RWPE2 (cell line): Measurements from ENCODE around the gene ZBTB46.
"Not testable (repeated sequence)": the region's sequence is repeated elsewhere in the genome, so short reads cannot be mapped to it uniquely, and the experiment has no call there.

ENCODE experiments used
- ATAC-seq: fragments of 200-7000 bp; cut with Tn5 transposase; 3 replicates; pipeline ENCODE4 v1.9.1; 2021; ENCODE audit warnings: low read depth
- DNase-seq: peaks from one replicate; pipeline ENCODE4 v3.0.0-alpha.2; 2020; ENCODE audit warnings: low spot score
- H3K27ac ChIP-seq: fragments of 450-650 bp; 2 replicates; pipeline ENCODE4 v1.5.1; 2017; ENCODE audit warnings: mild to moderate bottlenecking; ENCODE audit not compliant: poor library complexity, severe bottlenecking
- H3K27me3 ChIP-seq: fragments of 250-450 bp; sonication (Bioruptor Pico); 2 replicates; pipeline ENCODE4 v1.5.1; 2021; ENCODE audit warnings: mild to moderate bottlenecking, moderate library complexity; ENCODE audit not compliant: insufficient read depth, poor library complexity, severe bottlenecking
- H3K36me3 ChIP-seq: fragments of 250-450 bp; sonication (Bioruptor Pico); 2 replicates; pipeline ENCODE4 v1.5.1; 2020; ENCODE audit warnings: low read depth, mild to moderate bottlenecking, moderate library complexity
- H3K4me1 ChIP-seq: fragments of 250-450 bp; sonication (Bioruptor Pico); 2 replicates; pipeline ENCODE4 v1.5.1; 2021; ENCODE audit warnings: mild to moderate bottlenecking, moderate library complexity; ENCODE audit not compliant: insufficient read depth, poor library complexity, severe bottlenecking
- H3K4me3 ChIP-seq: fragments of 250-450 bp; sonication (Bioruptor Pico); 2 replicates; pipeline ENCODE4 v1.5.1; 2021; ENCODE audit warnings: mild to moderate bottlenecking, moderate library complexity; ENCODE audit not compliant: severe bottlenecking
- H3K9me3 ChIP-seq: fragments of 250-450 bp; sonication (Bioruptor Pico); 2 replicates; pipeline ENCODE4 v1.5.1; 2021; ENCODE audit warnings: mild to moderate bottlenecking, moderate library complexity; ENCODE audit not compliant: severe bottlenecking
- CTCF ChIP-seq: fragments of 450-650 bp; IDR thresholded peaks from one replicate; pipeline ENCODE4 v1.5.1; 2017; ENCODE audit warnings: mild to moderate bottlenecking, moderate library complexity; ENCODE audit not compliant: poor library complexity, severe bottlenecking

The ZBTB46 gene

GRCh38 chr20:63777614-63778013, 53.5 kb downstream of the ZBTB46 start:
- no peak for ATAC-seq
- Histone ChIP-seq H3K36me3 (no peaks in the 10 kb centered on the region), H3K27me3 (peaks cover 17% of the 10 kb centered on the region), H3K4me3 (no peak overlapping the region), H3K9me3 (no peaks in the 10 kb centered on the region), H3K4me1 (no peaks in the 10 kb centered on the region), H3K27ac (no peak overlapping the region)
- TF ChIP-seq CTCF, result no peak
- DNase-seq, result no peak

GRCh38 chr20:63776875-63777274, 54.2 kb downstream of the ZBTB46 start:
- H3K27ac ChIP-seq, DNase-seq, ATAC-seq, H3K9me3 ChIP-seq, H3K36me3 ChIP-seq, H3K4me3 ChIP-seq, H3K4me1 ChIP-seq: not testable (repeated sequence)
- H3K27me3 ChIP-seq, result peaks cover 17% of the 10 kb centered on the region

- ATAC-seq (no peak), DNase-seq (peak; percentile 85)
- Histone ChIP-seq H3K4me3 (no peak overlapping the region), H3K36me3 (no peaks in the 10 kb centered on the region), H3K4me1 (no peaks in the 10 kb centered on the region), H3K9me3 (no peaks in the 10 kb centered on the region), H3K27ac (no peak overlapping the region), H3K27me3 (peaks cover 17% of the 10 kb centered on the region)
- peak; percentile 97 for TF ChIP-seq CTCF
These were observed 55.7 kb downstream of the ZBTB46 start for GRCh38 chr20:63775096-63775978.

GRCh38 chr20:63774306-63774705, 56.8 kb downstream of the ZBTB46 start:
- H3K9me3 ChIP-seq, result no peaks in the 10 kb centered on the region
- no peaks in the 10 kb centered on the region for H3K4me1 ChIP-seq
- H3K27me3 ChIP-seq, result peaks cover 17% of the 10 kb centered on the region
- ATAC-seq (no peak), DNase-seq (peak; percentile 75)
- H3K27ac ChIP-seq, result no peak overlapping the region
- no peak for TF ChIP-seq CTCF
- no peaks in the 10 kb centered on the region for H3K36me3 ChIP-seq
- no peak overlapping the region for H3K4me3 ChIP-seq

GRCh38 chr20:63773571-63774241, 57.4 kb downstream of the ZBTB46 start:
- Histone ChIP-seq H3K9me3 (no peaks in the 10 kb centered on the region), H3K4me3 (no peak overlapping the region), H3K36me3 (no peaks in the 10 kb centered on the region), H3K4me1 (no peaks in the 10 kb centered on the region), H3K27me3 (peaks cover 17% of the 10 kb centered on the region), H3K27ac (no peak overlapping the region)
- TF ChIP-seq CTCF, result no peak
- ATAC-seq (no peak), DNase-seq (peak; percentile 84)
